DMS153 (cell line): ENCODE results near the gene KANSL1.
"Not testable (repeated sequence)": the region's sequence is repeated elsewhere in the genome, so short reads cannot be mapped to it uniquely, and the experiment has no call there.

Experiments
- DNase-seq: peaks from one replicate; lab custom pipeline; 2025; lab: John Stamatoyannopoulos, UW

KANSL1 gene

DNA sequence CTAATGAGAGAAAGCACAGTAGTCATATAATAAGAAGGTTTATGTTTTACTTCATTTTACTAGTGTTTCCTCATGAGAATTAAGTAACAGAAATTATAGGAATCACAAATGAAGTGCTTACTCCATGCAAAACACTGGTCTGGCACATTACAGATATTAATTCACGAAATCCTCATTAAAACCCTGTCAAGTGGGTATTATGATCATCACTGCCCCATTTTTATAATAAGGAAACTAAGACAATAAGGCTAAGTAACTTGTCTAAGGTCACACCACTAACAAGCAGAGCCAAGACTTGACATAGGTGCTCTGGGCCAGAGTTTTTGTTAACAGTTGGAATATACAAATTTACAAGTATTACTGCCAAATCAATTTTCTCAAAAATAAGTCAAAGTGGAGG lies 83.0 kb downstream of the KANSL1 start:
- no peak for DNase-seq

DNA sequence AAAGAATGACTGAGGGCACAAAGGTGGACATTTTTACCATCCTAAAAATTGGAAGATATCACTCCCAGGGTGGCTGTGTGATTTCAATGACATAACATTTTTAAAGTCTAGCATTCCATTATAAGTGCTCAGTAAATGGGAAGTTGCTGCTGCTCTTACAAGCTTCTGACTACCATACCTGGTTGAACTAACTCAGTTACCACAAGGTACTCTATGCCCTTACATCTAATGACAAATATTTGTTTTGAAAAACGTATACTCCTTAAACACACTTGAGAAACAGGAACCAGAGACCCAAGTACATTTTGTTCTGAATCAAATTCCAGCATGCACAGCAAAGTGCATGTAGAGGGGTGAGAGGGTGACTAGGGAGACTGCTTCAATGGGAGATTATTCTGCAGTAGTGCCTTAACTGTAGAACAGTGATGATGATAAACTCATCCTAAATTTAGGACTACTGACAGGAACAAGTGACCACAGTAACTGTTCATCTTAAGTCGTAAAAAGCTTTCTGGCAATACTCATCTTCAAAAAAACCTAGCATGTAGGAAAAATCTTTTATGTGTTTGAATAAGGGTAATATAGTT lies 83.5 kb downstream of the KANSL1 start:
- DNase-seq, result no peak

GRCh38 chr17:46108550-46109110 lies 84.6 kb downstream of the KANSL1 start:
- no peak for DNase-seq

GRCh38 chr17:46108120-46108519 lies 85.1 kb downstream of the KANSL1 start:
- DNase-seq, result no peak

DNA sequence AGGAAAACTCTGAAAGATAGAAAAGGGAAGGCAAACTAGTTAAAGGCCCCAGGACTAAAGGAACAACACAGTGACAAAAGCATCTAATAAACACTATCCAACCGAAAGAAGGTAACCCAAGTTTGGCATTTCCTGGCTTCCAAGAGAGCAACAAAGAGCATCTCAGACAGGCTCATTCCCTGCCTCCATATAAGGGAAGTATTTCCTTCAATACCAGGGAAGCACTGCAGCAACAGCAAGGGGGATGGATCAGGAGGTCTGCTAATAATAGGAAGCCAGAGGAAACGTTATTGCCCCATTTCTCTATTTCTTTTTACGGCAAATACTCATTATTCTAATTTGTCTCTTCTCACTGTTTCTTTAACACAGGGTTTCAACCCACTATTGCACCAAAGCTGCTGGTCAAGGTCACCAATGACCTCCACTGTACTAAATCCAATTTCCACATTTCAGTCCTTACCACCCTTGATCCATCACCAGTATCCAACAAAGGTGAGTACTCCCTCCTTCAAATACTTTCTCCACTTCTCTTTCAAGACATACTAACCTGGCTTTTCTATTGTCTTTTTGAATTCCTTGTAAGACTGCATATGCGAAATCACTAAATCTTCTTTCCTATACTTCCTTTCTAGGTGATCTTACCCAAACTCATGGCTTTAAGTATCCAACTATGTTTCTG lies 86.1 kb downstream of the KANSL1 start:
- no peak for DNase-seq

- DNase-seq, result not testable (repeated sequence)
Measured at GRCh38 chr17:46102806-46103205, 90.4 kb downstream of the KANSL1 start.

DNA sequence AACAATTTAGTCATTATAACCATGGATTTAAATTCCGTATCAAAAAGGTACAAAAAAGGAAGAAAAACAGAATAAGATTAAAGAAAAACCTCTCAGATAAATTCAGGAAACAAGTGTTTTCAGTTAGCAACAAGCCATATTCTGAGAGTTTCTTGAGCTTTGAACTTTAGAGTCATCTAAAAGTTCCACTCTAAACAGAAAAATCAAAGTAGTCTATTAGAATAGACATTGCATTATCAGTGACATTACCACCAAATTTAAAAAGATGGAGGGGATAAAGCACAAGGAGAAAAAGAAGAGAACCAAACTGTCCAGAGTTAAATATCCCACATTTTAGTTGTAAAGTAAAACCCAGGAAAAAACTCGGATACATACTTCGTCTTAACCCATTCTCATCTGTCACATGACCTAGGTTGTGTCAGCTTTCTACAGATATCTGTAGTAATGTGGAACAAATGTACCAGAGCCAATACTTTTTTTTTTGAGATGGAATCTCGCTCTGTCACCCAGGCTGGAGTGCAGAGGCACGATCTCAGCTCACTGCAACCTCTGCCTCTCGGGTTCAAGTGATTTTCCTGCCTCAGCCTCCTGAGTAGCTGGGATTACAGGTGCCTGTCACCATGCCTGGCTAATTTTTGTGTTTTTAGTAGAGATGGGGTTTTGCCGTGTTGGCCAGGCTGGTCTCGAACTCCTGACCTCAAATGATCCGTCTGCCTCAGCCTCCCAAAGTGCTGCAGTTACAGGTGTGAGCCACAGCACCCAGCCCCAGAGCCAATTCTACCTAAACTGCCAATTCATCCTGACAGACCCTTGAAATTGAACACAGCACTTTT lies 91.2 kb downstream of the KANSL1 start:
- not testable (repeated sequence) for DNase-seq

GRCh38 chr17:46100590-46100989 lies 92.6 kb downstream of the KANSL1 start:
- DNase-seq, result no peak

DNA sequence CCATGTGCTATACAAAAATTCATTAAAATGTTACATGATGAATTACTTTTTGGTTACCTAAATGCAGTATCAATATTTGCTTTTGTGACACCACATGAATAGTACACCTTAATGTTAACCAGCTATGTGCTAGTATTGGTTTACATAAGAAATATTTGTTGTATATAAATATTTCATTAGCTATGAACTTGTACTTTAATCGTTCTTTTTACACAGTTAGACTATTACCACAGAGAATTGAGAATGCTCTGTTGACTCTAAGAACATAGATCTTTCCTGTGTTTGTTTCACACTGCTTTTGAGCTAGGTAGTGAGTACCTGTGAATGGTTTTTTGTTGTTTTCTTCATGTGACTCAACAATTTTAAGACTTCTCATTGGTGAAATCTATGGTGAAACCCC lies 93.4 kb downstream of the KANSL1 start:
- no peak for DNase-seq

DNA sequence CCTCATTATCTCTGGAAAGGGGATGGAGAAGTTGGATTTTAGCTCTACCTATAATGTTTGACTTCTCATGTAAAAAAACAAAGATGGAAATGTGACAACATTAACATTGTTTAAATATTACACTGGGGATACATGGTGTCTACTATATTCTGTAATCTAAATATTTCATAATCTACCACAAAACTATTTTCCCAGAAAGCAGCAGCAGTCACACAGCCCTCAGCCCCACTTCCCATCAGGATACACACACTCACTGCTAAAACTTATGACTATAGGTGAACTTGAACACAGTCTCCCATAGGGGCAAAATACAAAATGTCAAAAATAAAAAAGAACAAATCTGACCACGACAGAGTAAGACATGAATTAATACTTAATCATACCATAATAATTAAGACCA lies 95.7 kb downstream of the KANSL1 start:
- no peak for DNase-seq

- no peak for DNase-seq
Measured at GRCh38 chr17:46092991-46093390, 100.2 kb downstream of the KANSL1 start.

DNA sequence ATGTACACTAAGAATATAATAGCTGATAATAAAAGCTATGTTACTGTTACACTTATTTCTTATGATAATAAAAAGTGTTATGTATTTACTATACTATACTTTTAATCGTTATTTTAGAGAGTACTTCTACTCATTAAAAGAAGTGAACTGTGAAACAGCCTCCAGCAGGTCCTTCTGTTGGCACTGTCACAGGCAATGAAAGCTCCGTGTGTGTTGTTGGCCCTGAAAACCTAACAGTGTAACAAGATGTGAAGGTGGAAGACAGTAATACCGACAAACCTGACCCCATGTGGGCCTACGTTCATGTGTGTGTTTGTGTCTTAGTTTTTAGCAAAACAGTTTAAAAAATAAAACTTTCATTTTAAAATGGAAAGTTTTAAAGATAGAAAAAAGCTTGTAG lies 102.4 kb downstream of the KANSL1 start:
- DNase-seq, result no peak

GRCh38 chr17:46089389-46089965 lies 103.8 kb downstream of the KANSL1 start:
- no peak for DNase-seq

DNA sequence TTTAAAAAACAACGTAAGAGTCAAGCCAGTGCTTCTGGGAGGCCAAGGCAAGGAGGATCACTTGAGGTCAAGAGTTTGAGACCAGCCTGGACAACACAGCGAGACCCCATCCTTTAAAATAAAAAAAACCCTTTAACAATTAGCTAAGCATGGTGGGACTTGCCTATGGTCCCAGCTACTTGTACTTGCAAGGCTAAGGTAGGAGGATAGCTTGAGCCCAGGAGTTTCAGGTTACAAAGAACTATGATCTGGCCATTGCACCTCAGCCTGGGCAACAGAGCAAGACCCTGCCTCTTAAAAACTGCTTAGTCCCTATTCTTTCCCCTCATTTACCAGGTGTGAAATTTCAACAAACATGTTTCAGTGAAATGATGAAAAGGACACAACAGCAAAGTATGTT lies 104.6 kb downstream of the KANSL1 start:
- DNase-seq, result no peak

DNA sequence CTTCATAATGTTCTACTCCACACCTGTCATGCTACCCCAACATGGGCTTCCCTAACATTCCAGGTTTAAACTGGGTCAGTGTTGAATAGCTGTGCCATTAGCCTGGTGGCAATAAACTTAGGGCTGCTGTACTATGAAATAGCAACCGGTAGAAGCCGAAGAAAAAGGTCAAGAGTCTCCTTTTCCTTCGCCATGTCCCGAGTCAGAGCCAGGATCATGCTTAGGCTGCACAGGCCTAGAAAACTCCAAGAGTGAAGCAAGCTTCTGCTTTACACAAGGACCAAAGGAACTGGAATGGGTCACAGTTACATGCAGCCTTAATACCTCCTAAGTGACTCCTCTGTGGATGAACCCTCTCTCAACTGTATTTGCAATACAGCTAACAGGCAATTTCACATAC lies 105.4 kb downstream of the KANSL1 start:
- DNase-seq, result not testable (repeated sequence)

- DNase-seq, result no peak
Measured at GRCh38 chr17:46086821-46087220, 106.4 kb downstream of the KANSL1 start.

DNA sequence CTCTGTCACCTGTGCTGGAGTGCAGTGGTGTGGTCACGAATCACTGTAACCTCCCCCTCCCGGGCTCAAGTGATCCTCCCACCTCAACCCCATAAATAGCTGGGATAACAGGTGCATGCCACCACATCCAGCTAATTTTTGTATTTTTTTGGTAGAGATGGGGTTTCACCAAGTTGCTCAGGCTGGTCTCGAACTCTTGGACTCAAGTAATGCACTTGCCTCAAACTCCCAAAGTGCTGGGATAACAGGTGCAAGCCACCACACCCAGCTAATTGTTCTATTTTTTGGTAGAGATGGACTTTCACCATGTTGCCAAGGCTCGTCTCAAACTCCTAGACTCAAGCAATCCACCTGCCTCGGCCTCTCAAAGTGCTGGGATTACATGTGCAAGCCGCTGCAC lies 107.7 kb downstream of the KANSL1 start:
- no peak for DNase-seq

DNA sequence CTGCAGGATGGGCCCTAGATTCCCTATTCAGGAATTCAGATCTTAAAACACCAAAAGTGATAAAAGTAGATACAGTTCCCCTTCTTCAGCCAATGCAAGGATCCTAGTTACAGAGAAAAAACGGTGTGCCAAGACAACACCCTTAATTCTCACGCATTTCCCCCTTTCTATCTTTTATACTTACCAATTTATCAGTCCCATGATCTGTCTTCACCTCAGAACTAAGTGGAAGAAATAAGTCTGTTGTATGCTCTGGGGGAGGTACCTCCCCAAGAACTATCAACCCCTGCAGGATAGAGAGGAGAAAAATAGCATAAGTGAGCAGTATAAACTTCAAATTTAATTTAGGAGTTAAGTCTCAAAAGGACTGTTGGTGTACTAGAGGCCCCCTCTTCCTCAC lies 111.0 kb downstream of the KANSL1 start:
- DNase-seq, result no peak

GRCh38 chr17:46081018-46081320 lies 112.3 kb downstream of the KANSL1 start:
- no peak for DNase-seq

DNA sequence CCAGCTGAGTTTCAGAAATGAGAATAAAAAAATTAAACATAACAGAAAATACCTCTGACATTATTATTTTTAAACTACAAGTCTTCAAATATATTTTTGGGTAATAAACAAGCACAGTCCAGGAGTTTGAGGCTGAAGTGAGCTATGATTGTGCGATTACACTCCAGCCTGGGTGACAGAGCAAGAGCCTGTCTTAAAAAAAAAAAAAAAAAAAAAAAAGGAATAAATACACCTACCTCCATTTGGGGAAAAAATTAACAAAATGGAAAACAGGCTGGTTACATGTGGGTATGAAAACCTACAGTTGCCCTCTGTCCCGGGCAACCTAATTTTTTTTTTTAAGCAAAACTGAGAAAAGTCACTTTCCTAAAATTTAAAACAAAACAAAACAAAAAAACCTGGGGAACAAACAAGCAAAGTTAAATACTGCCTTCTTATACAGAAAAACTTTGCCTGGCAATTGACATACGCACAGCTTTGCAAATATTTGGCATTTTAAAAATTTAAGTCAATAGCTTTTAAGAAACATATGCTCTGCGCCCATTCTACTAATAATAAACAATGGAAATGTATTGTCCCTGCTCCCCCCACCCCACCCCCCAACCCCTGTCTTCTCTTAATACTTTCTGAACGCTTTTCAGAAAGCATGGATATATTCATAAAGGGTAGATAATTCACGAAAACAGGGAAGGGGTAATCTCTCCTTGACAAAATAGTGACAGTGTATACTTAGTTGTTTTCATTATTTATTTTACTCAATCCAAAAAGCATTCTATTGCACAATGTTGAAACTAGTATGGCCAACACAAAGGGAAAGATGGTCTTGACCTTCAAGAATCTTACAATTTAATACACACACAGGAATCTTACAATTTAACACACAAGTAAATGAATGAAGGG lies 112.9 kb downstream of the KANSL1 start:
- DNase-seq, result no peak

- no peak for DNase-seq
Measured at GRCh38 chr17:46078675-46079074, 114.6 kb downstream of the KANSL1 start.

DNA sequence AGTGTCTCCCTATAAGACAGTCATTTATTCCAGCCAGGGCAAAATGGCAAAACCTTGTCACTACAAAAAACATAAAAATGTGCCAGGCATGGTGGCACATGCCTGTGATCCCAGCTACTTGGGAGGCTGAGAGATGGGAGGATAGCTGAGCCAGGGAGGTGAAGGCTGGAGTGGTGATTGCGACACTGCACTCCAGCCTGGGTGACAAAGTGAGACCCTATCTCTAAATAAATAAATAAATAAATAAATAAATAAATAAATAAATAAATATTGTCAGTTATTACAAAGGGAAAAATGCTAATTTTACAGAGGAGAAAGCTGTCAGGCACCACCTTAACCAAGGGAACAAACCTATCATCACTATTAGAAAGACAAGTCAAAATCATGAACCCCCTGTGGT lies 118.7 kb downstream of the KANSL1 start:
- DNase-seq, result no peak
